ENCODE data around the gene NOP56. TPM values are rescaled to one million over a fixed set of nuclear protein-coding genes. Genes with fewer than 3 reads are reported as not detected.
A peak's percentile ranks its signal among the peaks of the same experiment; 100 is the strongest.

NOP56 gene
- total RNA-seq, 1 donor from 2014 or later, result 288 TPM

- H3K27ac Mint-ChIP-seq, result no peak overlapping the region
- H3K9me3 Mint-ChIP-seq, result peaks cover 3% of the 10 kb centered on the region
- Histone ChIP-seq H3K9me3 (ENCODE audit: low read depth) (no peaks in the 10 kb centered on the region), H3F3A (ENCODE audit: low read depth) (peaks cover 20% of the 10 kb centered on the region), H3K79me2 (ENCODE audit: low read depth) (no peaks in the 10 kb centered on the region), H3K36me3 (no peaks in the 10 kb centered on the region), H3K4me2 (no peak overlapping the region), H3K4me1 (peaks cover 6% of the 10 kb centered on the region), H3K4me3 (no peak overlapping the region), H3K27ac (no peak overlapping the region), H3K9ac (no peak overlapping the region), H3K27me3 (peaks cover 97% of the 10 kb centered on the region), H2AFZ (replicated peaks) (no peak overlapping the region), H4K20me1 (ENCODE audit: low read depth) (peaks cover 30% of the 10 kb centered on the region)
- H3K4me3 Mint-ChIP-seq, result peak overlapping the region; percentile 33
- H3K36me3 Mint-ChIP-seq, result peaks cover 4% of the 10 kb centered on the region
- TF ChIP-seq EZH2phosphoT487 (IDR thresholded peaks at IDR 0.05) (no peak), EZH2 (IDR thresholded peaks at IDR 0.05) (no peak), CTCF (IDR thresholded peaks at IDR 0.05) (no peak)
- H3K4me1 Mint-ChIP-seq, result peaks cover 27% of the 10 kb centered on the region
- no peak for DNase-seq (ENCODE audit: low spot score)
- peaks cover 36% of the 10 kb centered on the region for H3K27me3 Mint-ChIP-seq (ENCODE audit: insufficient read depth, low read depth)
Measured at GRCh38 chr20:2696646-2697045, 44.2 kb downstream of the NOP56 start.

- DNase-seq (ENCODE audit: low spot score), result no peak
- peaks cover 24% of the 10 kb centered on the region for H3K4me1 Mint-ChIP-seq
- no peak overlapping the region for H3K27ac ChIP-seq
- H3F3A ChIP-seq (ENCODE audit: low read depth), result peaks cover 14% of the 10 kb centered on the region
- peaks cover 98% of the 10 kb centered on the region for H3K27me3 ChIP-seq
- peaks cover 6% of the 10 kb centered on the region for H3K4me1 ChIP-seq
- no peak overlapping the region for H2AFZ ChIP-seq (replicated peaks)
- no peaks in the 10 kb centered on the region for H3K9me3 Mint-ChIP-seq
- no peak overlapping the region for H3K27ac Mint-ChIP-seq
- no peak overlapping the region for H3K4me3 ChIP-seq
- TF ChIP-seq CTCF (IDR thresholded peaks at IDR 0.05), result no peak
- TF ChIP-seq EZH2 (IDR thresholded peaks at IDR 0.05), result no peak
- H3K9me3 ChIP-seq (ENCODE audit: low read depth), result no peaks in the 10 kb centered on the region
- no peaks in the 10 kb centered on the region for H3K79me2 ChIP-seq (ENCODE audit: low read depth)
- no peaks in the 10 kb centered on the region for H3K36me3 Mint-ChIP-seq
- no peak overlapping the region for H3K4me3 Mint-ChIP-seq
- peaks cover 32% of the 10 kb centered on the region for H3K27me3 Mint-ChIP-seq (ENCODE audit: insufficient read depth, low read depth)
- no peaks in the 10 kb centered on the region for H3K36me3 ChIP-seq
- no peak overlapping the region for H3K9ac ChIP-seq
- H4K20me1 ChIP-seq (ENCODE audit: low read depth), result peaks cover 25% of the 10 kb centered on the region
- H3K4me2 ChIP-seq, result no peak overlapping the region
Measured at GRCh38 chr20:2697768-2698167, 45.3 kb downstream of the NOP56 start.

GRCh38 chr20:2698186-2698817 lies 45.9 kb downstream of the NOP56 start:
- Histone ChIP-seq H4K20me1 (ENCODE audit: low read depth) (peaks cover 24% of the 10 kb centered on the region), H3K9ac (no peak overlapping the region), H3K36me3 (no peaks in the 10 kb centered on the region), H2AFZ (replicated peaks) (no peak overlapping the region), H3K9me3 (ENCODE audit: low read depth) (no peaks in the 10 kb centered on the region), H3K79me2 (ENCODE audit: low read depth) (no peaks in the 10 kb centered on the region), H3K4me3 (no peak overlapping the region), H3K27ac (no peak overlapping the region), H3K27me3 (peaks cover 99% of the 10 kb centered on the region), H3F3A (ENCODE audit: low read depth) (peaks cover 13% of the 10 kb centered on the region), H3K4me2 (no peak overlapping the region), H3K4me1 (peaks cover 6% of the 10 kb centered on the region)
- Mint-ChIP-seq H3K4me1 (peaks cover 24% of the 10 kb centered on the region), H3K27ac (no peak overlapping the region), H3K27me3 (ENCODE audit: insufficient read depth, low read depth) (peaks cover 32% of the 10 kb centered on the region), H3K9me3 (no peaks in the 10 kb centered on the region), H3K4me3 (no peak overlapping the region), H3K36me3 (no peaks in the 10 kb centered on the region)
- TF ChIP-seq CTCF (IDR thresholded peaks at IDR 0.05) (no peak), EZH2phosphoT487 (IDR thresholded peaks at IDR 0.05) (no peak), EZH2 (IDR thresholded peaks at IDR 0.05) (no peak)
- DNase-seq (ENCODE audit: low spot score), result no peak
